Measurements from ENCODE around the gene MED9. TPM values are rescaled to one million over a fixed set of nuclear protein-coding genes. Genes with fewer than 3 reads are reported as not detected.

MED9 gene
- total and polyA plus RNA-seq, 4 donors: 10.8 to 15.4 (median 13.3) TPM

DNA sequence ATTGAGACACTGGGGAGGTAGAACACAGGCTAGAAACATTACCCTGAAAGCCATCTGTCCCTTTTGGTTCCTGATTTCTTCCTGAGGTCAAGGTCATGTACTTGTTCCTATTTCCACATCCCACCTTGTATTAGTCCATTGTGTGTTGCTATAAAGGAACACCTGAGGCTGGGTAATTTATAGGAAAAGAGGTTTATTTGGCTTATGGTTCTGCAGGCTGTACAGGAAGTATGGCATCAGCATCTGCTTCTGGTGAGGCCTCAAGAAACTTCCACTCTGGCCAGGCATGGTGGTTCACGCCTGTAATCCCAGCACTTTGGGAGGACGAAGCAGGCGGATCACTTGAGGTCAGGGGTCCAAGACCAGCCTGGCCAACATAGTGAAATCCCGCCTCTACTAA is 7.4 kb upstream of the MED9 start:
- WGBS, 2 donors: 94 to 97% methylated on average over 4 of the region's 4 CpGs
- no peak for ATAC-seq (ENCODE audit: insufficient read depth, low FRiP score)
- TF ChIP-seq, protein P1, sequence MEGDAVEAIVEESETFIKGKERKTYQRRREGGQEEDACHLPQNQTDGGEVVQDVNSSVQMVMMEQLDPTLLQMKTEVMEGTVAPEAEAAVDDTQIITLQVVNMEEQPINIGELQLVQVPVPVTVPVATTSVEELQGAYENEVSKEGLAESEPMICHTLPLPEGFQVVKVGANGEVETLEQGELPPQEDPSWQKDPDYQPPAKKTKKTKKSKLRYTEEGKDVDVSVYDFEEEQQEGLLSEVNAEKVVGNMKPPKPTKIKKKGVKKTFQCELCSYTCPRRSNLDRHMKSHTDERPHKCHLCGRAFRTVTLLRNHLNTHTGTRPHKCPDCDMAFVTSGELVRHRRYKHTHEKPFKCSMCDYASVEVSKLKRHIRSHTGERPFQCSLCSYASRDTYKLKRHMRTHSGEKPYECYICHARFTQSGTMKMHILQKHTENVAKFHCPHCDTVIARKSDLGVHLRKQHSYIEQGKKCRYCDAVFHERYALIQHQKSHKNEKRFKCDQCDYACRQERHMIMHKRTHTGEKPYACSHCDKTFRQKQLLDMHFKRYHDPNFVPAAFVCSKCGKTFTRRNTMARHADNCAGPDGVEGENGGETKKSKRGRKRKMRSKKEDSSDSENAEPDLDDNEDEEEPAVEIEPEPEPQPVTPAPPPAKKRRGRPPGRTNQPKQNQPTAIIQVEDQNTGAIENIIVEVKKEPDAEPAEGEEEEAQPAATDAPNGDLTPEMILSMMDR (IDR thresholded peaks at IDR 0.05; ENCODE audit: control extremely low read depth, extremely low read depth): no peak

DNA sequence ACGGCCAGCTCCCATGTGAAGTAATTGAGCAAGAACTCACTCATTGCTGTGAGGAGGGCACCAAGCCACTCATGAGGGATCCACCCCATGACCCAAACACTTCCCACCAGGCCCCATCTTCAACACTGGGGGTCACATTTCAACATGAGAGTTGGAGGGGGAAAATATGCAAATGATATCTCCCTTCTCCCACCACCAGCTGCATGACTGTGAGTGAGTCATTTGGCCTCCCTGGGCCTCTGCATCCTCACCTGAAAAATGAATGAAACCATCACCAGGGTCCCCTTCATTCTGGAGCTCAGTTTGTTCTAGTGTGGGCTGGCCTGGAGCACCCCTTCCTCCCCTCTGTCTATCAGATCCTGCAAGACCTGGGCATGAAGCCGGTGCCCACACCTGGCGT is 6.8 kb upstream of the MED9 start:
- ATAC-seq (ENCODE audit: insufficient read depth, low FRiP score): no peak
- H3K27ac ChIP-seq (ENCODE audit: low read depth in 1 of 2, low read length in 1 of 2): no peak overlapping the region
- peaks cover 0 to 4% (median 0%) of the 10 kb centered on the region in 5 donors for H3K4me1 ChIP-seq (ENCODE audit: control insufficient read depth in 5 of 5, insufficient read depth in 5 of 5, low read length in 5 of 5)
- H3K9me3 ChIP-seq (ENCODE audit: control insufficient read depth in 4 of 4, insufficient read depth in 3 of 4, low read length in 3 of 4): no peaks in the 10 kb centered on the region
- no peak for DNase-seq
- H3K4me3 ChIP-seq: no peak overlapping the region
- WGBS, 2 donors: 91 to 94% methylated on average over 3 of the region's 3 CpGs
- TF ChIP-seq, protein P1 (IDR thresholded peaks at IDR 0.05; ENCODE audit: control extremely low read depth, extremely low read depth): no peak
- no peaks in the 10 kb centered on the region for H3K36me3 ChIP-seq (ENCODE audit: control insufficient read depth in 4 of 4, insufficient read depth in 4 of 4, low read length in 4 of 4)
- H3K27me3 ChIP-seq (ENCODE audit: control insufficient read depth in 3 of 3, insufficient read depth in 3 of 3, low read length in 2 of 3): peaks cover 0 to 13% (median 2%) of the 10 kb centered on the region in 3 donors
- H3K9ac ChIP-seq (ENCODE audit: insufficient read depth in 1 of 2, low read length in 2 of 2): no peak overlapping the region

More for the DNA sequence above, 7.4 kb upstream of the MED9 start:
- Histone ChIP-seq H3K9me3 (ENCODE audit: control insufficient read depth in 4 of 4, insufficient read depth in 3 of 4, low read length in 3 of 4) (no peaks in the 10 kb centered on the region), H3K4me3 (no peak overlapping the region), H3K27ac (ENCODE audit: low read depth in 1 of 2, low read length in 1 of 2) (no peak overlapping the region), H3K36me3 (ENCODE audit: control insufficient read depth in 4 of 4, insufficient read depth in 4 of 4, low read length in 4 of 4) (no peaks in the 10 kb centered on the region), H3K9ac (ENCODE audit: insufficient read depth in 1 of 2, low read length in 2 of 2) (no peak overlapping the region), H3K27me3 (ENCODE audit: control insufficient read depth in 3 of 3, insufficient read depth in 3 of 3, low read length in 2 of 3) (peaks cover 0 to 16% (median 2%) of the 10 kb centered on the region in 3 donors), H3K4me1 (ENCODE audit: control insufficient read depth in 5 of 5, insufficient read depth in 5 of 5, low read length in 5 of 5) (peaks cover 0 to 4% (median 0%) of the 10 kb centered on the region in 5 donors)
- no peak for DNase-seq

DNA sequence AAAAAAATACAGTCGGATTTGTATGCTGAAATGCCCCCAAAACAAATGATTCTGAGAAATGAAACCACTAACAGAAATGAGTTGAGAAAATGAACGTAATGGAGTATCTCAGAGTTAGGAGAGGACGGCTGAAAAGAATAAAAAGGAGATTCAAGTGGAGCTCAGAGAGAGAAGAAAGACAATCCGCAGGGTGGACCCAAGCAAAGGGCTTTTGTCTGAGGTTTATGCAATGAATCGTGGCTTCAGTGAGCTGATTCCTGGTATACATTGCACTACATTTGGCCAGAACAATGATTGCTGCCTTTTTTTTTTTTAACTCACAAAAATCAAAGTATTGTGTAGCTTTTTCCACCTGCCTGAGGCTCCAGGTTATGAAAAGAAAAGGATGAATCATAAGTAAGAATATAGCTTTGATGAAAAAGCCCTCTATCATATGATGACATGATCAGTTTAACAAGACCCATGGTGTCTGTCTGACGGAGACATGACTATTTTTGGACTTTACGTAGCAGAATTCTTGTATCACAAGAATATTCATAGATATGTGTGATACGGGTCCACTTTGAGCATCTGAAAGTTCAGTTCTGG is 4.4 kb upstream of the MED9 start:
- Histone ChIP-seq H3K9ac (ENCODE audit: insufficient read depth in 1 of 2, low read length in 2 of 2) (no peak overlapping the region), H3K4me1 (ENCODE audit: control insufficient read depth in 5 of 5, insufficient read depth in 5 of 5, low read length in 5 of 5) (peaks cover 0 to 5% (median 1%) of the 10 kb centered on the region in 5 donors), H3K36me3 (ENCODE audit: control insufficient read depth in 4 of 4, insufficient read depth in 4 of 4, low read length in 4 of 4) (peaks cover 0 to 4% (median 0%) of the 10 kb centered on the region in 4 donors), H3K27me3 (ENCODE audit: control insufficient read depth in 3 of 3, insufficient read depth in 3 of 3, low read length in 2 of 3) (peaks cover 0 to 9% (median 0%) of the 10 kb centered on the region in 3 donors), H3K27ac (ENCODE audit: low read depth in 1 of 2, low read length in 1 of 2) (no peak overlapping the region), H3K4me3 (no peak overlapping the region), H3K9me3 (ENCODE audit: control insufficient read depth in 4 of 4, insufficient read depth in 3 of 4, low read length in 3 of 4) (no peaks in the 10 kb centered on the region)
- TF ChIP-seq, protein P1 (IDR thresholded peaks at IDR 0.05; ENCODE audit: control extremely low read depth, extremely low read depth): no peak
- 59 to 77% methylated on average over 8 of the region's 8 CpGs for WGBS, 2 donors
- DNase-seq (no peak), ATAC-seq (ENCODE audit: insufficient read depth, low FRiP score) (no peak)
